Esophagus mucosa (tissue), 1 donor: ENCODE measurements around the gene PHLPP1. TPM values are rescaled to one million over a fixed set of nuclear protein-coding genes. Genes with fewer than 3 reads are reported as not detected.
"Not testable (repeated sequence)": the region's sequence is repeated elsewhere in the genome, so short reads cannot be mapped to it uniquely, and the experiment has no call there.

Experiments
- ATAC-seq: fragments of 200-7000 bp; cut with Tn5 transposase; one replicate; pipeline ENCODE4 v1.9.1; 2020
- total RNA-seq: library from RNA; stranded (reverse); gene quantifications from one replicate; pipeline ENCODE4 v1.2.4, GENCODE V29; 2023
- donor health status: DM: yes; HTN: yes; CAD: no.

The PHLPP1 gene
- total RNA-seq, 1 donor from 2014 or later: 17.7 TPM

DNA sequence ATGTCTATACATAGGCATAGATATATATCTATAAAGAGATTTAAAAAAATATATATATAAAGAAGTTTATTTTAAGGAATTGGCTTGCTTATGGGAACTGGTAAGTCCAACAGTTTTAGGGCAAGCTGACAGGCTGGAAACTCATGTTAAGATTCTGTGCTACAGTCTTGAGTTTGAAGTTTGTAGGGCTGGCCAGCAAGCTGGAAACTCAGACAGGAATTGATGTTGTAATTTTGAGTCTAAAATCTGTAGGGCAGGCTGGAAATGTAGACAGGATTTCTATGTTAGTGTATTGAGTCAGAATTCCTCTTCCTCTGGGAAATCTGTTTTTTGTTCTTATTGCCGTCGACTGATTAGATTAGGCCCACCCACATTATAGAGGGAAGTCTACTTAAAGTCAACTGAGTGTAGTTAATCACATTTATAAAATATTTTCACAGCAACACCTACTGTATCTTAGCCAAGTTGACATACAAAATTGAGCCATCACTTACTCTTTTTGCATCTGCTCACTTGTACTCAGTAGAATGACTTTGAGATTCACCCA lies 60.8 kb downstream of the PHLPP1 start:
- no peak for ATAC-seq

DNA sequence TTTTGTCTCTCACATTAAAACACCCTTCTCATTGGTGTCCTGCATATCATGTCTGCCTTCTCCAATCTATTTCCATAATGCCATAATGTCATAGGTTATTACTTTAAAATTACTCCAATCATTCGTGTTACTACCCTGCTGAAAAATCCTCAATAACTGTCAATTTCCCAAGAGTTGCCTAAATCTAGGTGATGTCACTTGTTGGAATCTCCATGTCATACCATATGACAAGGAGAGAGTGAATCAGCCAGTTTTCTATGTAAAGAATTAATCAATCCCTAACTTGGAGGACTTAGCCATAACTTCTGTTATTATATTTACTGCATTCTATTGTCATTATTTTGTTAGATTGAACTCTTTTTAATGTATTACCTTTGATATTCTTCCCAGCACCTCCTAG lies 62.5 kb downstream of the PHLPP1 start:
- ATAC-seq: no peak

DNA sequence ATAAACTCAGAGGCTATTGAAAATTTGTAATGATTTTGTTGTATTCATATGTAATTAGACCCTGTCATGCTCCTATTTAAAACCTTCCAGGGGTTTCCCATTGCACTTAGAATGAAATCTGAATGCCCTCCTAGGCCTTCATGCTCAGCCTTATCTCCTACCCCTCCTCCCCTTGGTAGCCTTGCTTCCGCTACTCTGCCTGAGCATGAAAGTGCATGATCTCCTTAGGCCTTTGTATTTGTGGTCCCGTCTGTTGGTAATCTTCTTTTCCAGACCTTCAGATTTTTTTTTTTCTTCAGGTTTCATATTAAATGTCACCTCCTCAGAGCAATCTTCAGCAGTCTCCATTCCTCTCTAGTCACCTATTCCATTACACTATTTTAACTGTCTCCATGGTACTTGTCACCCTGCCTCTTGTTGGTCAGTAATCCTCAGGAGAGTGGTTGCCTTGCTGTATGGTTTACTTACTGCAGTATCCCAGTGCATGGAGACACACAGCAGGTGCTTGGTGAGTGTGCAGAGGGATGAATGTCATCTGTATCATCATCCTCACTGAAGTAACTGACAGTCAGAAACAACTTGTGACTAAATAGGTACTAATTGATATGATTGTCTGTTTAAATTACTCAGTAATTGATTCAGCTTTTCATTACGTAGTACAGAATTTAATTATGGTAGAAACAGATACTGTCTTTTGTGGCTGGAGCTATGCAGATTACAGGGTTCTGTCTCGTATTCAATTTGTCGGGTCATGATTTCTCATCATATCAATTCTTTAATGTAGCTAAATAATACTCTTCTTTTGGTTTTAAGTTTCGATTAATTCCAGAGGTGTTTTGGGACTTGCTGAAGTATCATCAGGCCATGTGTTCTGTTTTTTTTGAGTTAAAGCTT lies 63.9 kb downstream of the PHLPP1 start:
- no peak for ATAC-seq

DNA sequence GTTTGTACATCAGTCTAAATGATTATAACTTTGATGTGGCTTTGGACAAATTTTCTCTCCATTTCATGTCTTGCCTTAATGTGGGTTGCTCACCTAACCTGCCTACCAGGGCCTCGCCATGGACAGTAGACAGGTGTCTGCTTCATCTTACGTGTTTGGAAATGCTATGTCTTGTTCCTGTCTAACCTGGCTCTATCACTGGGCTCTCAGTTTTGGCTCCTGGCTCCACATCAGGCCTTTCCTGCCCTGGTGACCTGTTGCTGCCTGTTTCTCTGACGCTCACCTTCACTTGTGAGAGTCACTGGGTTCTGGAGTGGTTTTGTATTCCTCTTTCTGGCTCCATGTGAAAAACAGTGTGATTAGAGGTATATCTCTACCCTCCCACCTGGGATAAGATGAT lies 65.9 kb downstream of the PHLPP1 start:
- ATAC-seq: peak; percentile 92

DNA sequence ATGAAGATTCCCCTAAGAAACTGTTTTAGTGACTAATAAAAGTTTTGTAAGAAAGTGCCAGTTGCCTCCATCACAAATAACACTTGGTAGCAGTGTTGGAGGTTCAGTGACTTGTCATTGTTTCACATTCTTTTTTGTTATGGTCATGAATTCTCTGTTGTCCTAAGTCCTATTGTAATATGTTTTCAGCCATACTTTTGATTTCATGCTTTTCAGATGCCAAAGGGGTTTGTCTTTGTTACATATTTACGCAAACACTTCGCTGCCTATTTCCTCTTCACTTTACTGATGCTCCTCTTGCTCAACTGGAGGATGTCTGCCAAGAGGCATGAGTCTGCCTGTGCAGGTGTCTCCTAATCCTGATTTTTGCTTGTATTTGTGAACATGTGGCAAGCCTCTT lies 66.6 kb downstream of the PHLPP1 start:
- peak; percentile 89 for ATAC-seq

DNA sequence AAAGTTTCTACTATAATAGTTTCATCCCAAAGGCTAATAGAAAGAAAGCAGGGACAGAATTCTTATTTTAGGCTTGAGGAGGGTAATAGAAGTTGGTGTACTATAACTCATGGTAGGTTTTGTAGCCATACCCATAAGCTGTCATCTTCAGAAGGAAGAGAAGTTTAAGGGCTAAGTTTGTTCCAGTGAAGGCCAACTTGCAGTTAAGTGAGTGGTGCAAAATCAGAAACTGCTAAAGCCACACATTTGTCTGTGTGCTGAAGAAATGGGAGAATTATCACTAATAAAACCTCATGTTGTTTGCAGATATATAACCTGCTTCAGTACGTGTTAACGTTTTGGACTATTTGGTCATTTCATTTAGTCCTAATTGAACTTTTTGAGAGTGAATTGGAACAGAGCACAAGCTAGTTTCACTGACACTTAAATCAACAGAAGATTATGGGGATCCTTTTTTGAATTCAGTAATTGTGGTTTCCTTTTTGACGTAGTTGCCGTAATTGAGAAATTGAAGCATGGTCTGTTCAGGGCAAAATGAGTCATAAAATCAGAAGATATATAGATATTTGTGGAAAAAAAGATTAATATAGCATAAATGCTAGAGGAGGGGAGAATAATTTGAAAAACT lies 69.1 kb downstream of the PHLPP1 start:
- ATAC-seq: no peak

DNA sequence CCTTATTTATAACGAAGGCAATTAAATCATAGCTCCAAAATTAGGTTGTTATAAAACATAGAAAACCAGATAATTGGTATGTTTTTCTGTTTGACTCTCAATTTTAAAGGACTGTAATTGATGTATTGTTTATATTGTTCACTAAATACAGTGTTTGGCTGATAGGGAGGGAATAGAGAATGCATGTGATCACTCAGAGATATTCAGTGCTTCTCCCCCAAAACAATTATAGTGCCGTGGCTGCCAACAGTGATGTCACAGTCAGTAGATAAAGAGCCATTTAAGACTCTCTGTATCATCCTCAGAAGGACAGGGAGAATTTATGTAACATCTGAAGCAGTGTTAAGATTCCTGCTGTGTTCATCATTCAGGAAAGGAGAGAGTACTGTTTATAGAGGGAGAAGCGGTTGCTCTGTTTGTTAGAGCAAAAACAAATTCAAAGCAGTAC lies 69.6 kb downstream of the PHLPP1 start:
- ATAC-seq: no peak

DNA sequence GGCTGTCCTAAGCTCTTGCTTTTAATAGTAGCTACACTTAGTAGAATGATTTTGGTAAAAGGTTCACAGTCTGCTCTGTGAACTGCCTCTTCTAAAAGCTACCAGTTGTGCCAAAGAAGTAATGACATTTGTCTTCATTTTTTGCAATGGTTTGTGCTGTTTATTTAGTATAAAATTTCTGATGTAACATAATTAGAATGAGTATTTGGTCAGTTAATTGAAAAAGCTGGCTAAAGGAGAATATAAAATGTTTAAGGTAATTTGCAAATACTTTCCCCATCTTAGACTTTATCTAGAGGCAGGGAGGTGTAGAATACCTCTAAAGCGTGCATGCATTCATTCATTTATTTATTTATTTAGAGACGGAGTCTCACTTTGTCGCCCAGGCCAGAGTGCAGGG lies 71.3 kb downstream of the PHLPP1 start:
- ATAC-seq: no peak

DNA sequence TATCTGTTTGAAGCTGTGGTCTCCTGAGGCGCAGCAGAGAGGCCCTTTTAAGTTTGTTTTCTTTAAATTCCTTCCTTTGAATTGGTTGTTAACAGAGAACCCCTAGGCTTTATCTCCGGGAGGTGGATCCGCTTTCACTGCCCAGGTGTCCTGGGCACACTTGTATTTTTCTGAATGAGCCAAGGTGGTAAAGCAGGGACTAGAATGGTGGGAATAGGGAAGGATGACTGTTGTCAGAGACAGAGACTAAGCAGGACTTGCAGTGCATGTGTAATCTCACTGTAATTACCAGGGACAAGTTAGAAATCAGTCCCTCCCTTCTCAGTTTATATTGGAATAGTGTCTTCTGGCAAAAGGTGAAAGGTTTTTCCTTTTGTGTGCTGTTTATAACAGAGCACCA lies 72.8 kb downstream of the PHLPP1 start:
- ATAC-seq: no peak

DNA sequence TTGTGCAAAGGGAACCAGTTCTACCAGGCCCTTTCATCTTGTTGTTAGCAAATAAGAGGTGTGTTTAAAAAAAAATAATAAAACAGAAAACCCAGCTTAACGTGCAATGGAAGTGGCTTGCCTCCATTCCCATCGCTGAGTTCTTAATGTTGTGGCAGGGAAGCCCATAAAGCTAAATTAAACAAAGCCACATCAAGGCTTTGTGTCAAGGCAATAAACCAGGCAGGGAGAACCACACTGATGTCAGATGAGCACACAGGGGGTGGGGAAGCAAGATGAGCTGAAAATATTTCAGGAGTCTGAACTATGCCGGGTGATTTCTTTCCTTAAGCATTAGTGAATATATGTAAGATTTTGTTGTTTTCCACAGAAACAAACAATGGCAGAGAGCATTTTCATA lies 73.5 kb downstream of the PHLPP1 start:
- no peak for ATAC-seq

DNA sequence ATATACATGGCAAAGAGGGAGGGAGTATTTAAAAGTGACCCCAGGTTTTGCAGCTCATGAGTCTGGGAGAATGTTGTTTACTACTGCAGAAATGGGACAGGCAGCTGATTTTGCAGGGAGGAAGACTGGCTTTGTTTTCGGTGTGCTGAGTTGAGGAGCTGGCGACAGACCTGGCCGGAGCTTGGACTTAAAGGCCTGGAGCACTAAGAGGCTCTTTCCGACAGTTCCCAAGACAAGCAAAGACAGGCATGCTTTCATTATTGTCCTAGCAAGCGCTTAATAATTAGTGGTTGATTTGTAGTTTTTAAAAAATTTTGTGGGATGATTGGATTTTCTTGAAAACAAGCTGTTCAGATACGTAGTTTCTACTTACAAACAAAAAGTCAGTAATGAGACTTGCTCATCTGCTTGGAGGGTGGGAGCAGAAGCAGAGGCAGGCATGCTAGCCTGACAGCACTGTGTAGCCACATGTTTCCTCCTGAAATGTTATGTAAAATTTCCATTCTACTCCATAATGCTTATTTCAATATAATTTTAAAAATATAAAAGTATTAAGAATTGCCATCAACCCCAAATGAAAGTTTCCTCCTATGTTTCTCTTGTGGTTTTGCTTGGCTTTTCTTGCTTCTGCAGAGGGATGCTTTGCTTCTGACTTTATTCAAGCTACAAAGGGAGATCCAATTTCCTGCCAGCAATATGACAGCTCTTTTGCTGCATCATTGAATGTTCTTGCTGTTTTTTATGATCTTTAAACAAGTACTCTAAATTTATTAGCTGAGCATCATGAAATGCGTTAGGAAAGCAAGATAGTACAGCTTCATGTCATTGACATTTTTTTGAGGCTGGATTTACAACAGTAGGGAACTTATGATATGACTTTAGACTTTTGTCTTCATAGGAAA lies 75.8 kb downstream of the PHLPP1 start:
- no peak for ATAC-seq

DNA sequence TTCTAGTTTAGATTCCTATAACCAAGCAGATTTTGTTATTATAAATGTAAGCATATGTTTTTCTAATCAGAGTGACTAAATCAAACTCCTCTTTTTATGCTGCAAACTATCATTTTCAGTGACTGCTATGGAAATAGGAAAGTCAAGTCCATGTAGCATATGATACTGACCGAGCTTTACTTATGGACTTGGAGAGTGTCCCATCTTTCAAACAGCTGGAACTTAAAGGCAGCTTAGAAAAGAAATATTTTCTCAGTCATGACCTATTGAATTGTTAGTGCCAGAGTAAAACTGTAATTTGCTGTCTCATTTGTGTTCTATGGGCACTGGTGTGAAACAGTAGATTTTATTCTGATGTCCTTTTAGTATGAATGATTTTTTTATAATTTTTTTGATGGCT lies 76.7 kb downstream of the PHLPP1 start:
- no peak for ATAC-seq

DNA sequence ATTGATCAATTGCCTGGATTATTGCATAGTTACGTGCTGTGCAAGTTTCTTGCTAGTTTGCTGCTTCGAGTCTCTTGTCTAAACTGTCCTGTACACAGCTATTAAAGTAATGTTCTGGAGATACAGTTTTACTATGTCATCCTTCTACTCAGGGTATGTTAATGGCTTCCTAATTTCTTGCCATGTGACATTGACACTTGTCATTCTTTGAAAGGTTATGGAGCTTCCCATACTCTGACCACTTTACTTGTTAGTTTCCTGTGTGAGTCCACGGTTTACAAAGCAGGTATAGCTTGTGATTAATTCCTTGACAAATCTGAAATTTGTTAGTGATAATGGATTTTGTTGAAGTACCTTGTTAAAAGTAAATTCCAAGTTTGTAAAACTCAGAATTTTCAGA lies 80.5 kb downstream of the PHLPP1 start:
- ATAC-seq: no peak

DNA sequence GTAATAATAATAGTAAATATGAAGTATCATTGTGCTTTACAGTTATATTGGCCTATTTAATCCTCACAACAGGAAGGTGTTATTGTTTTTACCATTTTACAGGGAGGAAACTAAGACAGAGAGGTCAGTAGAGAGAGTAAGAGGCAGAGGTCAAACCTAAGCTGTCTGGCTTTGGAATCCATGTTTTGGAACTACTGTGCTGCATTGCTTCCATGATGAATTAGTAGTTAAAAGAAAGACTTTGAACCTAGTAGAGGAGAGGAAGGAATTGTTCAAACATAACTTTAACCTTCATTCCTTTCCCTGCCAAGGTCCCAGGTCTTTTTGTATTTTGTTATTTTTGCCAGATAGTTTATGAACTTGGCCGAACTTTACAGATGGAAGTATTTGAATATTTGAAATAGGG lies 80.9 kb downstream of the PHLPP1 start:
- ATAC-seq: no peak

DNA sequence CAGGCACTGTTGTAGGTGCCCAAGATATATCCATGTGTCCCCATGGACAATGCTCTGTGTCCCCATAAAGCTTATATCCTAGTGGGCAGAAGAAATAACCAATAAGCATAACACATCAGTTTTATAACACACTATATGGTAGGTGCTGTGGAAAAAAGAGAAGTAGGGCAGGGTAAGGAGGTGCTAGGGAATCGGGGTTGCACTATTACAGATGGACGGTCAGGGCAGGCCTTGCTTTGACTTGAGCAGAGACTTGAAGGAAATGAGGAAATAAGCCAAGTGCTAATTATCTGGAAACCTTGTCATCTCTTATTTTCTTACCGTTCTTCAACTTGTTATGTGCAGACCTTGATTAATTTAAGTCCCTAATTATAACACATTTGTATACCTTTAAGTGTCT lies 82.0 kb downstream of the PHLPP1 start:
- ATAC-seq: no peak

DNA sequence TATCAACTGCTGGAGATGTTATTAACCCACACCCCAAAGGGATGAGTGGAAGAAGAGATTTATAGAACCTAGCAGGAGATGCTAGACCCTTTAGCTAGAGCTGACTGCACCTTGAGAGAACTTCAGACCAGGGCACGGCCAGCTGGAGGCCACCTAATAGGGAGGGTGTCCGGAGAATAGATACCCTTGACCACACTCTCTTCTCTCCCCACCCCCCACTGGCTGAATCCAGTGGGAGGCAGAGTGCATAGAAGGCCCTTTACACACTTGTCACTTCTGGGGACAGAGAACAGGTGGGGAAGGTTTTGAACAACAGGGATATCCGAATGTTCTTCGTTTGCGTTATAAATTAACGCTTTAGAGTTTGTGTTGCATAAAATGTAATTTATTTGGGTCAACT lies 84.6 kb downstream of the PHLPP1 start:
- ATAC-seq: no peak

DNA sequence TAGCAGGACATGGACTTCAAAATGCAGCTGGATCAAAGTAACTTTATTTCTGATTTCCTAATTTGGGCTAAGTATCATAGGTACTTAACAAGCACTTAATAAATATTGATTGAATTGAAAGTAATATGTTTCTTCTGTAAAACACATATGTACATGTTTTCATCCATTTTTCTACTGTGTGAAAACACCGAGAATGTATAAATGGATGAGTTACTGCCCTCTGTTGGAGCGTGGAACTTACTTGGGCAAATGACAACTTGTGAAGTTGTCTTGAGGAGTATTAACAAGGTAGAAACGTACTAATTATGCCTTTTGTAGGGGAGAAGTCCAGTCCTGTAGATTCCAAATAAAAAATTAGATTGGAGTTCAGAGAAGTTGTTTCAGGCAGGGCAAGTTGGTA lies 87.2 kb downstream of the PHLPP1 start:
- ATAC-seq: no peak

DNA sequence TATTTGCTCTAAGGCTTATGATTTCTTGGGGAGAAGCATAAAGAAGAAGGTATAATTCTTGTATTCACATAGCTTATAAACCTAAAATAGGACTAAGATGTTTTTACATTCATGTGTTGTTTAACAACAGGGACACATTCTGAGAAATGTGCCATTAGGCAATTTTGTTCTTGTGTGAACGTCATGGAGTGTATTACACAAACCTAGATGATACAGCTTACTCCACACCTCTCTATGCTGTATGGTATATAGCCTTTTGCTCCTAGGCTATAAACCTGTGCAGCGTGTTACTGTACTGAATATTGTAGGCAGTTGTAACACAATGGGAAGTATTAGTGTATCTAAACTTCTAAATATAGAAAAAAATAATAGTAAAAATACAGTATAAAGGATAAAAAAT lies 92.1 kb downstream of the PHLPP1 start:
- ATAC-seq: no peak

DNA sequence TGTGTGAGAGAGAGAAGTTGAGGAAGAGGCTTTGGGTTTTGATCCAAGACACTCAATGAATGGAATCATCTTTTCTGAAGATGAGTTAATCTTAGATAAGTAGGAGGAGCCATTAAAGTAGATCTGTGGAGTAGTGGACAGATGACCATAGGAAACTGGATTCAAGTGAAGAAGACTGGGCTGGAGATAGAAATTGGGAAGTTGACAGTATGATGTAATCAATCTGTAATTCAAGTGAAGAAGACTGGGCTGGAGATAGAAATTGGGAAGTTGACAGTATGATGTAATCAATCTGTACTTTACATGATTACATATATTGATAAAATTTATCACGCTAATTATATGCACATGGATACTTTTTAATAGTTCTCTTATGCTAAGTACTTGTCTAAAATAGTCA lies 92.8 kb downstream of the PHLPP1 start:
- no peak for ATAC-seq

DNA sequence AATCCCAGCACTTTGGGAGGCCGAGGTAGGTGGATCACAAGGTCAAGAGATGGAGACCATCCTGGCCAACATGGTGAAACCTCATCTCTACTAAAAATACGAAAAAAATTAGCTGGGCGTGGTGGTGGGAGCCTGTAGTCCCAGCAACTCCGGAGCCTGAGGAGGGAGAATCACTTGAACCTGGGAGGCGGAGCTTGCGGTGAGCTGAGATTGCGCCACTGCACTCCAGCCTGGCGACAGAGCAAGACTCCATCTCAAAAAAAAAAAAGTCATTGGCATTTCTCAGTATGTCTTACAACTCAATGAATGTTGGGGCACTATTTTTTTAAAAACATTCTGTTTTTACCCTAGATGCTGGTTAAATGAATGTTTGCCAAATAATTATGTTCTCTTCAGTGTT lies 94.1 kb downstream of the PHLPP1 start:
- not testable (repeated sequence) for ATAC-seq

DNA sequence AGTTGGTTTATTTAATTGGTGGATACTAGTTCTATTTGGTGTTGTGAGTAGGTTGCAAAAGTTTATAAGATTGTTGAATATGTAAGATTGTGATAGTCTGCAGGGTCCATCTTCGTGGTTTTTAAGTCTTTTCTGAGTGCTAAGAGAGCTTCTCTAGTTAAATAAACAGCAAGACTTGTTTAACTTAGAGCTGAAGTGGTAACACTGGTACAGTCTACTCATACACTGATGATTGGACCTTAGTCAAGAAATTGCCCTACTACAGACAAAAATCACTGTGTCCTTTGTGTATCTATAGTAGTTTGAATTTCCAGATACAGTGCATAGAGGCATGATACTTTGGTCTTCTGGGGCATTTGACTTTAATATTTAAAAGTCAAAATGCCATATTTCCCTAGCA lies 94.6 kb downstream of the PHLPP1 start:
- no peak for ATAC-seq

DNA sequence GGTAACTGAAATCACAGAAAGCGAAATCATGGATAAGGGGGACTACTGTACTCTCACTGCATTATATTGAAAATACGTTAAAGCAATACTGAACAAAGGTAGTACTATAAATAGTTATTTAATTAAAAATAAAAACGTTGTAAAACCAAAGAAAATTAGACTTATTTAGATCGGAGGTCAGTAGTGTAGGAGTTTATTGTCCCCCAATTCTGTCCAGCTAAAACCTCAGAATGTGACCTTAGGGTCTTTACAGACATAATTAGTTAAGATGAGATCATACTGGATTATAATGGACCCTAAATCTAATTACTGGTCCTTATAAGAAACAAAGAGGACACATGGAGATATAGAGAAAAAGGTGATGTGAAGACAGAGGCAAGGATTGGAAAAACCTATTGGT lies 95.3 kb downstream of the PHLPP1 start:
- no peak for ATAC-seq

DNA sequence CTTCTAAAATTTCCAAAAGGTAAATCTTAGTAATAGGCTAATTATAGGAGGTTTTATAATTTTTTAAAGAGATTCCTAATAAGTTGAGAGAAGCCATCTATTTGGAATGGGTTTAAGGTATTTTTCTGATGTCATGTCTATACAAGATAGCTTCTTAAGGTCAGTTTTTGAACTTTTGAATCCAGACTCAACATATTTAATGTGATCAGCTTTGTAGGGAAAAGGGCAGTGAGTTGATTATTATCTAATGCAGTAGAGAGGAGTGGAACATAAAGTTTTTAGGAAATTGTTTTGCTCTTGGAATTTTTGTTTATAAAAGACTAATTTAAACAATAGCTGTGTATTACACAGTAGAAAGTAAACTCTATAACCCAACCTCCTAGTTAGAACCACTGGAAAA lies 96.3 kb downstream of the PHLPP1 start:
- ATAC-seq: no peak
